HG02623 (cell line): Measurements from ENCODE around the gene EVL.
"Not testable (repeated sequence)": the region's sequence is repeated elsewhere in the genome, so short reads cannot be mapped to it uniquely, and the experiment has no call there.

Source experiments
- ATAC-seq: cut with Tn5 transposase; IDR thresholded peaks from one replicate; pipeline ENCODE4 v1.9.1; 2021; ENCODE audit warnings: moderate library complexity; ENCODE audit not compliant: unreplicated experiment

Gene EVL

GRCh38 chr14:100157548-100158232, 92.5 kb downstream of the EVL start:
- ATAC-seq = not testable (repeated sequence)

DNA sequence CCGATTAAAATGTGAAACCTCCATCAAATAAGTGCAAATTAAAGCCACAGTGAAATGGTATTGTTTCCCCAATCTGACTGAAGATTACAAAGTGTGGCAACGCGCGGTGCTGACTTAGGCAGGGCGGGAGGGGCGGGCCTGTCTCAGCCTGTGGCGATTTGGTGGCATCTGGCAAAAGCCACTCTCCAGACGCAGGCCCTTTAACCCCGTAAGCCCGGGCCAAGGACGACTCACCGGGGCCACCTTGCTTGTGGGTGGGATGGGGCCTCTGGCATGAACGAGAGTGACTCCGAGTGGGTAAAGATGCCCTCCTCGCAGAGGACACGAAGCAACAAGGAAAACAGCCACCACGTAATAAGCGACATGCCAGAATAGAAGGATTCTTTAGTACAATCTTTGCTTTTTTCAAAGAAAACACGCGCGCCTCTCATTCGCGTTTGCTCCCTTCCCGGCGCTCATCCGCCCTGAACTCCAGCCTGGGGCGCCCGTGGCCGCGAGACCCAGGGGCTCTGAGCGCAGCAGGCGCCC, 93.4 kb downstream of the EVL start:
- no peak for ATAC-seq

DNA sequence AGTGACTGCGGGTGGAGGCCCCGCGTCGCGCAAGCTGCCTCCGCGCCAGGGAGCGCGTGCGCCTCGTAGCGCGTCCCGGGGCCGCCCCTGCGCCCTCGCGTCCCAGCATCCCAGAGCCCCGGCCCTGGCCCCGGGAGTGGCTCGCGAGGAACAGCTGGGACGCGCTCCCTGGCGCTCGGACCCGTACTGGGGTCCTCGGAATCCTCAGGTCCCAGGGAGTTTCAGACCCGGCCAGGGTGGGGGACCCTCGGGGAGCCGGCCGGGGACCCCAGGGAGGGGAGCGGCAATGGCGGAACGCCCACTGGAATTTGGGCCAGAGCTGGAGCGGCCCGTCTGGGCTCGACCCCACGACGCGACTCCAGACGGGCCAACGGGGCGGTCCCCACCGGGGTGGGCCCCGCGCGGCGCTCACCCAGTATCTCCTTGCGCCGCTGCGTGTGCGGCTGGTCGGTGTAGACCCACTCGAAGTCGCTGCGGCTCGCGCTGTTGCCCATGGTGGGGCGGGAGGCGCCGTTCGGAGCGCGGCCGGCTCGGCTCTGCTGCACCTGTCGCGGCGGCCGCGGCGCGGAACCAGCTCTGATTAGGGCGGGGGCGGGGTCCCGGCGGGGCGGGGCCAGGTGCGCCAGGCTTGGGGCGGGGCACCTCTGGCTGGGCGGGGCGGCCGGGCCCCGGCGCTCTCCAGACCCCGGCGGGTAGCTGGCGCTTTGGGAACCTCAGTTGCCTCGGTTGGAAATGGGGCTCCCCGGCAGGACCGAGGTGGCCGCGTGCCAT, 94.1 kb downstream of the EVL start, which contains the start of gene DEGS2:
Gene DEGS2 (minus strand): TSS at position 552 of the 771 bp plus-strand sequence. CDS start 58 bp downstream, at position 494.
- peak; percentile 42 for ATAC-seq

- peak; percentile 25 for ATAC-seq
Measured at GRCh38 chr14:100159865-100160533, 94.8 kb downstream of the EVL start.

DNA sequence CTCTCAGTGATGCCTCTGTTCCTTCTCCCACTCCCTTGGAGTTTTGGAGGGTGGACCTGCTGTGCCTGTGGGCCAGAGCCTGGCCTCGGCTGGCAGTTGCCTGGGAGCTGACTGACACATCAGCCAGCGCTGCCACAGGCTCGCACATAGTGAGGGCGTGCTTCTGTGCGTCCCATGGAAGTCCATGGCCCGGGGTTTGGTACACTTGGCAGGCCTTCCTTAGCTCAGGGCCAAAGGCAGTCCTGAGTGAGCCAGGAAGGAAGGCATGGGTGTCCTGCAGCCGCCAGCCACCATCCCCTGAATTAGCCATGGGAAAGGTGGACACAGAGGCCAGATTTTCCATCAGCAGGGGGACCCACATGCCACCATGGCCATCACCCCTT, 95.3 kb downstream of the EVL start:
- ATAC-seq = no peak

GRCh38 chr14:100165376-100165775, 100.2 kb downstream of the EVL start:
- ATAC-seq = no peak

- ATAC-seq = no peak
Measured at GRCh38 chr14:100165831-100166440, 100.7 kb downstream of the EVL start.

DNA sequence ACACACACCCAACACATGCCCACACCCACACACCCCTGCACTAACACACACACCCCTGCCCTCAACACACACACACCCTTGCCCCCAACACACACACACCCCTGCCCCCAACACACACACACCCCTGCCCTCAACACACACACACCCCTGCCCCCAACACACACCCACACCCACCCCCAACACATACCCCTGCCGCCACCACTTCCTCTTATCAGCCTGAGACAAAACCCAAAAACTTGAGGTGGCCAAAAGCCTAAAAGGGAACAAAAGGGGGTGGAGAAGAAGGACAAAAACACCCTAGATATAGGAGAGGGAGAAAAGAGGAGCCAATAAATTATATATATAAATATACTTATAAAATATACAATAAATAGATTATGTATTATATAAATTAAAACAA, 103.3 kb downstream of the EVL start:
- no peak for ATAC-seq

DNA sequence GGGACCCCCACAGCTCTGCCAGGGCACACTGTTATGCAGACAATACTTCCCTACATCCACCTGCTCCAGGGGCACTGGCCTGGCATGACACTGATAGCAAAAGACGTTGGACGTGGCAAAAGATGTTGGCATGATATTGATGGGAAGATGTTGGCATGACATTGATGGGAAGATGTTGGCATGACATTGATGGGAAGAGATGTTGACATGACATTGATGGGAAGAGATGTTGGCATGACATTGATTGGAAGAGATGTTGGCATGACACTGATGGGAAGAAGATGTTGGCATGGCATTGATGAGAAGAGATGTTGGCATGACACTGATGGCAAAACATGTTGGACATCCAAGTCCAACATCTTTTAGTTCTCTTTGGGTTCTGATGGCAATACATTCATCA, 105.7 kb downstream of the EVL start:
- no peak for ATAC-seq

DNA sequence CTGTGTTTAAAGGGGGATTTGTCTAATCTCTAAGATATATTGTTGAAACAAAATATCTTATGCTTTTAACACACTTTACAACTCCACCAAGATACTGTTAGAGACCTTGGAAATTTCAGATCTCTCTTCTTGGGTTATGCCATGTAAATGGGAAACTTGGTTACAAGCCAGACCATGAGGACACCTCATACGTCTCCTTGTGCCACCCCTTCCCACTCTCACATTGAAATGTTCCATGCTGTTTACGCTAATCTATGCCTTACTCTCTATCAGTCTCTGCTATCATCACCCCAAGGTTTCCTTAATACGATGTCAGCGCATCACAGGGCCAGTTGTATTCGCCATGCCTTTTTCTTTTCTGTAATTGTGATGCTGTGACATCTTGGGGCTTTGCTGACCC, 107.6 kb downstream of the EVL start:
- no peak for ATAC-seq

DNA sequence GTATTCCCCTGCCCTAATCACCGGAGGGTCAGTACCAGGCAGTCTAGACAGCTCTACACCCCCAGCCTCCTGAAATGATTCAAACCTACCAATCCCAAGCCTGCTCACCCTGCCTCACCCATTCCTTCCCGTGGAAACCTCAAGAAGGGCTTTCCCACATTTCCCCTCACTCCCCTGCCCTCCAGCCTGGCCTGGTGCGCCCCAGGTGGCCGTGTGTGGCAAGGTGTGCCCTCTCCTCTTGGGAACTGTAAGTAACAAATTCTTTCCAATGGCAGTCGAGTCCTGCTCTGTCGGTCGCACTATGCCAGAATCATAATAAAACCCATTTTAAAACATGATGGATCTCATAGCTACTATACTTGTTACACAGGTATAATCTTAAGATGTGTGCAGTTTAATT, 108.1 kb downstream of the EVL start:
- ATAC-seq = no peak

- ATAC-seq = no peak
Measured at GRCh38 chr14:100176811-100177327, 111.6 kb downstream of the EVL start.

GRCh38 chr14:100178691-100179090, 113.5 kb downstream of the EVL start:
- ATAC-seq = no peak

DNA sequence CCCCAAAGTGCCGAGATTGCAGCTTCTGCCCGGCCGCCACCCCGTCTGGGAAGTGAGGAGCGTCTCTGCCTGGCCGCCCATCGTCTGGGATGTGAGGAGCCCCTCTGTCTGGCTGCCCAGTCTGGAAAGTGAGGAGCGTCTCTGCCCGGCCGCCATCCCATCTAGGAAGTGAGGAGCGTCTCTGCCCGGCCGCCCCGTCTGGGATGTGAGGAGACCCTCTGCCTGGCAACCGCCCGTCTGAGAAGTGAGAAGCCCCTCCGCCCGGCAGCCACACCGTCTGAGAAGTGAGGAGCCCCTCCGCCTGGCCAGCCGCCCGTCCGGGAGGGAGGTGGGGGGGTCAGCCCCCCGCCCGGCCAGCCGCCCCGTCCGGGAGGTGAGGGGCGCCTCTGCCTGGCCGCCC, 115.4 kb downstream of the EVL start:
- ATAC-seq = not testable (repeated sequence)

GRCh38 chr14:100181876-100182551, 116.8 kb downstream of the EVL start:
- ATAC-seq = not testable (repeated sequence)

DNA sequence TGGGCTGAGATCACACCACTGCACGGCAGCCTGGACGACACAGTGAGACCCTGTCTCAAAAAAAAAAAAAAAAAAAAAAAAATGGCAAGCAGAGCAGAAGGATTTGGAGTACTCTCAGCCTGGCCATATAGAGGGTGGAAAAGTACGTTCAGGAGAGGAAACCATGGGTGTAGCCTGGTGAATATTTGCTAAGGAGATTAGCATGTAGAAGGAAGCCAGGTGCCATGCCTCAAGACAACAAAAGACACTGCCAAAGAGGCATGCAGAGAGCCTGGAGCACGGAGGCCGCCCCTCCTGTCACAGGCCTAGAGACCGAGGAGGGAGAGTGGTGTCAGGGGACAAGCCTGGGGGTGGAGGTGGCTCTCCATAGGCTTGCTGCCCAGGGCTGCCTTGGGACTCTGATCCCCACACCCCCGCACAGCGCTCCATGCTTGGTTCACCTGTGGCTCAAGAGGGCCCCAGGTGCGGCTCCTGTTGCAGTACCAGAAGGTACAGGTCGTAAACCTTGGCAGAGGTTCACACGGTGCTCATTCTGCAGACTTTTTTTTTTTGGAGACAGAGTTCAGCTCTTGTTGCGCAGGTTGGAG, 122.1 kb downstream of the EVL start:
- ATAC-seq = no peak

GRCh38 chr14:100188392-100189030, 123.3 kb downstream of the EVL start:
- ATAC-seq = no peak

- no peak for ATAC-seq
Measured at GRCh38 chr14:100190126-100190525, 124.9 kb downstream of the EVL start.

GRCh38 chr14:100191584-100192249, 126.5 kb downstream of the EVL start:
- ATAC-seq = no peak
